ENCODE data around the gene UPK3A. TPM values are rescaled to one million over a fixed set of nuclear protein-coding genes. Genes with fewer than 3 reads are reported as not detected.

The UPK3A gene
- total and polyA plus RNA-seq, 2 of the 13 experiments (the other 11 are each of a cell fraction or from before 2014, with no cell fraction given), result 10.5 to 13.8 TPM

- peaks cover 15% of the 10 kb centered on the region; the same call in 1 of the 2 replicates for H4K20me1 ChIP-seq (ENCODE audit: insufficient read depth, low read length)
- no peak overlapping the region for H2AFZ ChIP-seq (ENCODE audit: low read length)
- intact Hi-C loops (cut with micrococcal nuclease; ENCODE audit: unreplicated experiment), result loop anchor here (2.0 kb wide), 1 partner anchor 42 kb away; no protein-coding TSS in a partner anchor
- peaks cover 0 to 10% of the 10 kb centered on the region in 2 experiments; a peak in 1 of 5 replicates for H3K36me3 ChIP-seq (replicated peaks in 1 of 2; ENCODE audit: control insufficient read depth in 1 of 2, insufficient read depth in 2 of 2, low read length in 2 of 2)
- 1% methylated on average over 13 of the region's 33 CpGs for WGBS (ENCODE audit: low lambda C conversion rate)
- no peaks in the 10 kb centered on the region for H3K9me3 ChIP-seq (ENCODE audit: low read length)
- peak overlapping the region; percentile 88 to 94 (median 92) for H3K4me3 ChIP-seq (replicated peaks in 1 of 3; ENCODE audit: insufficient read depth in 1 of 3, low read depth in 2 of 3, low read length in 3 of 3)
- no peak for ATAC-seq
- ChIA-PET CTCF (ENCODE audit: low intra/inter-chr PET ratio, low total read pairs) (no interaction called here), POLR2A (interaction anchor here (0.7 to 6.7 kb wide), 3 partner anchors 12 to 147 kb away, joined by 3 to 56 read pairs (median 4); partner anchors contain the start of gene NUP50)
- peak overlapping the region; percentile 76 for H3K27ac ChIP-seq (ENCODE audit: extremely low read length, insufficient read depth, low read length)
- no peak for TF ChIP-seq HNF4G (IDR thresholded peaks at IDR 0.05; ENCODE audit: borderline replicate concordance, low read depth, low read length)
- no peak for TF ChIP-seq HNF4G (CRISPR knock-in tag; IDR thresholded peaks at IDR 0.05; ENCODE audit: borderline replicate concordance, low read depth)
- no peak for TF ChIP-seq ZSCAN12 (CRISPR knock-in tag; IDR thresholded peaks at IDR 0.05)
- TF ChIP-seq MNT (IDR thresholded peaks at IDR 0.05), result no peak
- TF ChIP-seq, protein P1, sequence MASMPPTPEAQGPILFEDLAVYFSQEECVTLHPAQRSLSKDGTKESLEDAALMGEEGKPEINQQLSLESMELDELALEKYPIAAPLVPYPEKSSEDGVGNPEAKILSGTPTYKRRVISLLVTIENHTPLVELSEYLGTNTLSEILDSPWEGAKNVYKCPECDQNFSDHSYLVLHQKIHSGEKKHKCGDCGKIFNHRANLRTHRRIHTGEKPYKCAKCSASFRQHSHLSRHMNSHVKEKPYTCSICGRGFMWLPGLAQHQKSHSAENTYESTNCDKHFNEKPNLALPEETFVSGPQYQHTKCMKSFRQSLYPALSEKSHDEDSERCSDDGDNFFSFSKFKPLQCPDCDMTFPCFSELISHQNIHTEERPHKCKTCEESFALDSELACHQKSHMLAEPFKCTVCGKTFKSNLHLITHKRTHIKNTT (CRISPR knock-in tag; IDR thresholded peaks at IDR 0.05), result no peak
- TF ChIP-seq KDM5B (CRISPR knock-in tag; IDR thresholded peaks at IDR 0.05; ENCODE audit: borderline replicate concordance), result no peak
- no peak for TF ChIP-seq HNRNPLL (IDR thresholded peaks at IDR 0.05; ENCODE audit: low read depth, low read length, poor library complexity, severe bottlenecking)
- no peak for TF ChIP-seq FOXM1 (CRISPR knock-in tag; IDR thresholded peaks at IDR 0.05)
- TF ChIP-seq ARID2 (CRISPR knock-in tag; IDR thresholded peaks at IDR 0.05; ENCODE audit: borderline replicate concordance), result peak; percentile 13; the same call in 1 of the 2 replicates
- TF ChIP-seq MAF1 (CRISPR knock-in tag; IDR thresholded peaks at IDR 0.05; ENCODE audit: borderline replicate concordance), result 0 out of 2 replicates have a peak, but pooled peaks have one; percentile 12
- TF ChIP-seq ZNF10 (CRISPR knock-in tag; IDR thresholded peaks at IDR 0.05; ENCODE audit: borderline replicate concordance, low read depth), result no peak
- TF ChIP-seq SNAI1 (CRISPR knock-in tag; IDR thresholded peaks at IDR 0.05; ENCODE audit: borderline replicate concordance), result 0 out of 2 replicates have a peak, but pooled peaks have one; percentile 9
- TF ChIP-seq TMF1 (CRISPR knock-in tag; IDR thresholded peaks at IDR 0.05; ENCODE audit: low read depth), result no peak
- TF ChIP-seq, protein P2, sequence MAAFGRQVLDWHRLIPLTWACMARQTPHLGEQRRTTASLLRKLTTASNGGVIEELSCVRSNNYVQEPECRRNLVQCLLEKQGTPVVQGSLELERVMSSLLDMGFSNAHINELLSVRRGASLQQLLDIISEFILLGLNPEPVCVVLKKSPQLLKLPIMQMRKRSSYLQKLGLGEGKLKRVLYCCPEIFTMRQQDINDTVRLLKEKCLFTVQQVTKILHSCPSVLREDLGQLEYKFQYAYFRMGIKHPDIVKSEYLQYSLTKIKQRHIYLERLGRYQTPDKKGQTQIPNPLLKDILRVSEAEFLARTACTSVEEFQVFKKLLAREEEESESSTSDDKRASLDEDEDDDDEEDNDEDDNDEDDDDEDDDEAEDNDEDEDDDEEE (CRISPR knock-in tag; IDR thresholded peaks at IDR 0.05), result no peak
- H3K79me2 ChIP-seq (ENCODE audit: insufficient read depth, low read length), result peaks cover 53% of the 10 kb centered on the region
- peak overlapping the region; percentile 81 for H3K9ac ChIP-seq (ENCODE audit: insufficient read depth, low read depth, low read length)
- H3K4me1 ChIP-seq (ENCODE audit: insufficient read depth, low read length), result peaks cover 71% of the 10 kb centered on the region
- BruUV-seq (replicated peaks), result no TSS peak
- H3K27me3 ChIP-seq (ENCODE audit: control insufficient read depth in 1 of 2, insufficient read depth in 2 of 2, low read length in 2 of 2), result no peaks in the 10 kb centered on the region
- in situ Hi-C loops (cut with HindIII; ENCODE audit: extremely low pct_ligation_motif_present, low pct_unique_long_range_greater_than_20kb), result no loop called here
- H3K4me2 ChIP-seq (ENCODE audit: low read depth, low read length), result peak overlapping the region; percentile 87
- FAIRE-seq, result no peak
- no peak for DNase-seq (ENCODE audit: low spot score)
These were observed 25.7 kb downstream of the UPK3A start for GRCh38 chr22:45310331-45310976.
